H1 (cell line): Measurements from ENCODE around the gene MARCHF10. TPM values are rescaled to one million over a fixed set of nuclear protein-coding genes. Genes with fewer than 3 reads are reported as not detected.

ENCODE experiments used
- CEBPB ChIP-seq: IDR thresholded peaks from 2 replicates; pipeline ENCODE4 v1.6.1; 2012; ENCODE audit warnings: low read depth, low read length
- CHD7 ChIP-seq: fragments of 300-600 bp; sonication (generic); IDR thresholded peaks from 2 replicates; pipeline ENCODE4 v1.7.1; 2012; ENCODE audit warnings: low read length, moderate library complexity, mild to moderate bottlenecking, inconsistent platforms; ENCODE audit not compliant: insufficient replicate concordance
- E2F6 ChIP-seq: IDR thresholded peaks from 2 replicates; pipeline ENCODE4 v1.6.1; 2012; ENCODE audit warnings: inconsistent platforms
- JUN ChIP-seq: IDR thresholded peaks from 2 replicates; pipeline ENCODE4 v1.6.1; 2011; ENCODE audit warnings: low read depth, mild to moderate bottlenecking, improper control_type of control experiment, low read length
- POLR2A ChIP-seq, 2 experiments: IDR thresholded peaks; 1 replicate in 1 of 2; 2 replicates in 1 of 2; pipeline ENCODE4 v1.6.1; 2011; ENCODE audit warnings: low read depth in 2 of 2, low read length in 2 of 2, mild to moderate bottlenecking in 2 of 2; ENCODE audit errors: control extremely low read depth in 1 of 2
- TAF1 ChIP-seq: IDR thresholded peaks from 2 replicates; pipeline ENCODE4 v1.6.1; 2011; ENCODE audit warnings: mild to moderate bottlenecking, low read depth, low read length
- TBP ChIP-seq: IDR thresholded peaks from 2 replicates; pipeline ENCODE4 v1.6.1; 2011; ENCODE audit warnings: low read depth, low read length, improper control_type of control experiment
- polyA plus RNA-seq, 7 experiments: library from polyadenylated mRNA; depleted of rRNA in 3 of 7; stranded (reverse) in 5 of 7; unstranded in 2 of 7; fragments of >200 nt in 5 of 7; fragments of 200-250 nt in 2 of 7; gene quantifications; 1 replicate in 5 of 7; 2 replicates in 1 of 7; 4 replicates in 1 of 7; pipeline versions ENCODE4 v1.2.1 to v1.2.3, GENCODE V29; 2011 to 2013; ENCODE audit warnings: missing spikeins in 2 of 7, mixed read lengths in 2 of 7
- total RNA-seq: library from RNA; stranded (reverse); fragmentation: NEBNext Ultra II Directional; extraction: Animal tissue kit (Norgen Biotek cat#: 25700); gene quantifications from 2 replicates; pipeline ENCODE4 v1.2.1, GENCODE V29; 2021

Gene MARCHF10
- total and polyA plus RNA-seq, 2 of the 8 experiments (the other 6 are each of a cell fraction or from before 2014, with no cell fraction given), result 0.48 to 0.73 TPM

GRCh38 chr17:62797959-62798358 is 10.2 kb downstream of the MARCHF10 start (continued):
- TF ChIP-seq CHD7, result no peak
- TF ChIP-seq TAF1, result no peak
- no peak for TF ChIP-seq JUN
- TF ChIP-seq TBP, result no peak
- TF ChIP-seq POLR2A (IDR thresholded peaks at IDR 0.05; ENCODE audit: control extremely low read depth in 1 of 2, low read depth in 2 of 2, low read length in 2 of 2), result no peak
- no peak for TF ChIP-seq E2F6
- no peak for TF ChIP-seq CEBPB
- TF ChIP-seq, all 59 proteins: peak for 0
